SU-DHL-6 (cell line): Measurements from ENCODE around the gene GINS1.

Experiments used
- EZH2phosphoT487 ChIP-seq: fragments of 200-600 bp; sonication (generic), shearing (Covaris generic); conservative IDR thresholded peaks from 2 replicates; pipeline ENCODE4 v1.6.1; 2018; ENCODE audit warnings: mild to moderate bottlenecking, antibody characterized with exemption, low read length, moderate library complexity, mixed read lengths
- TF ChIP-seq, protein P1 (sequence below): fragments of 200-600 bp; sonication (generic); IDR thresholded peaks from one replicate; pipeline ENCODE4 v1.5.1; 2017; ENCODE audit warnings: antibody characterized with exemption, mild to moderate bottlenecking, low read length, moderate library complexity; ENCODE audit not compliant: insufficient read depth, poor library complexity, severe bottlenecking

DNA sequence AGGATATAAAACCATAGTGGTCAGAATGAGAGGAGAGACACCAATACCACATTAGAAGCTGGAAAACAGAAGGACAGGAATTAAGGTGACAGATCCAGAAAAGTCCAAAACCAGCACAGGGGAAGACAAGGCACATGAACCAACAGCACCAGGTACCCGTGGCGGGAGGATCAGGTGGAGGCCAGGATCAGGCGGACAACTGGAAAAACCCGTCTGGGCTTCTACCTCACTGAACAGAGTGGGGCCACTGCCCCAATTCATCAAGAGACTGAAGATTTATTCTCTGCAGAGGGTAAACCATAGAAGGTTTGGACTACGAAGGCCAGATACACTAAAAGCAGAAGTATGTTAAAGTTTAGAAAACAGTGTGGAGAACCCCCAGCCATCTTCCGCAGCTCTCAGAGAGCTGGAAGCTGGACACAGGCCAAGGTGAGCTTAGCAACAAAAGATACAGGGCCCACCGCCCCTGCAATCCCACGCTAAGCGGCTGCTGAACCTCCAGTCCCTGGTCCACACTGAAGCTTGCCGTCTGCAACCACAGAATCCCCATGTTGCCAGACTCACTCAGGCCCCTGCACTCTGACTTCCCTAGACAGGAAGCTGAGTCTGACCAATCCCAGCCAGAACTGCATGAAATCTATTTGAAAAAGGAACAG lies 46.7 kb upstream of the GINS1 start:
- TF ChIP-seq, protein P1, sequence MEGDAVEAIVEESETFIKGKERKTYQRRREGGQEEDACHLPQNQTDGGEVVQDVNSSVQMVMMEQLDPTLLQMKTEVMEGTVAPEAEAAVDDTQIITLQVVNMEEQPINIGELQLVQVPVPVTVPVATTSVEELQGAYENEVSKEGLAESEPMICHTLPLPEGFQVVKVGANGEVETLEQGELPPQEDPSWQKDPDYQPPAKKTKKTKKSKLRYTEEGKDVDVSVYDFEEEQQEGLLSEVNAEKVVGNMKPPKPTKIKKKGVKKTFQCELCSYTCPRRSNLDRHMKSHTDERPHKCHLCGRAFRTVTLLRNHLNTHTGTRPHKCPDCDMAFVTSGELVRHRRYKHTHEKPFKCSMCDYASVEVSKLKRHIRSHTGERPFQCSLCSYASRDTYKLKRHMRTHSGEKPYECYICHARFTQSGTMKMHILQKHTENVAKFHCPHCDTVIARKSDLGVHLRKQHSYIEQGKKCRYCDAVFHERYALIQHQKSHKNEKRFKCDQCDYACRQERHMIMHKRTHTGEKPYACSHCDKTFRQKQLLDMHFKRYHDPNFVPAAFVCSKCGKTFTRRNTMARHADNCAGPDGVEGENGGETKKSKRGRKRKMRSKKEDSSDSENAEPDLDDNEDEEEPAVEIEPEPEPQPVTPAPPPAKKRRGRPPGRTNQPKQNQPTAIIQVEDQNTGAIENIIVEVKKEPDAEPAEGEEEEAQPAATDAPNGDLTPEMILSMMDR = no peak
- TF ChIP-seq EZH2phosphoT487 = no peak
